Testis (tissue), 2 donors: ENCODE results near the gene RNASE7.

Experiments
- CTCF ChIP-seq, 3 experiments: fragments of 450-650 bp in 2 of 3; fragments of 200-600 bp in 1 of 3; sonication (generic) in 1 of 3; IDR thresholded peaks; one replicate each; pipeline ENCODE4 v1.5.1; 2016 to 2019; ENCODE audit warnings: antibody characterized with exemption in 3 of 3, mild to moderate bottlenecking in 2 of 3, moderate library complexity in 1 of 3
- POLR2A ChIP-seq: fragments of 450-650 bp; IDR thresholded peaks from one replicate; pipeline ENCODE4 v1.6.1; 2017; ENCODE audit warnings: antibody characterized with exemption, mild to moderate bottlenecking, moderate library complexity

DNA sequence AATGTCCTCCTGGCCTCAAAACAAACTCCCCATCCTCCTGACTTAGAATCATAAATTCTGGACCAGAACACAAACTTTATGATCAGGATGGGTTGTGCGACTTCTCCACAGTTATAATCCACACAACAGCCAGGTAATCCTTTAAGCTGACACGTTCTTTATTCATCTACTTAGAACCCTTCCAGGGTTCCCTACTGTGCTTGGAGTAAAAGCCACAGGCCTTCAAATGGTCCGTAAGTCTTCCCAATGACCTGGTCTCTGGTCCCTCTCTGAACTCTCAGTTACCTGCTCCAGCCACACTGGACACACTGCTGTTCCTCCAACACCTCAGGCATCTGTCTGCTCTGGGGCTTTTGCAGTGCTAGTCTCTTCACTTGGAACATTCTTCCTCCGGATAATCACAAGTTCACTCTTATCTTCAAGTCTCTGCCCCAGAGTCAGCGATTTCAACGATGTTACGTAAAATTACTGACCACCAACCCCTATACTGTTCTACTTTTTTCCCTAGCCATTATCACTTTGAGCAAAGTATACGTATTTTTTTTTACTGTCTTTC, 1.7 kb upstream of the RNASE7 start:
- no peak for TF ChIP-seq CTCF (IDR thresholded peaks at IDR 0.05)
- no peak for TF ChIP-seq POLR2A
